Measurements from ENCODE around the gene ADISSP.

ADISSP gene

DNA sequence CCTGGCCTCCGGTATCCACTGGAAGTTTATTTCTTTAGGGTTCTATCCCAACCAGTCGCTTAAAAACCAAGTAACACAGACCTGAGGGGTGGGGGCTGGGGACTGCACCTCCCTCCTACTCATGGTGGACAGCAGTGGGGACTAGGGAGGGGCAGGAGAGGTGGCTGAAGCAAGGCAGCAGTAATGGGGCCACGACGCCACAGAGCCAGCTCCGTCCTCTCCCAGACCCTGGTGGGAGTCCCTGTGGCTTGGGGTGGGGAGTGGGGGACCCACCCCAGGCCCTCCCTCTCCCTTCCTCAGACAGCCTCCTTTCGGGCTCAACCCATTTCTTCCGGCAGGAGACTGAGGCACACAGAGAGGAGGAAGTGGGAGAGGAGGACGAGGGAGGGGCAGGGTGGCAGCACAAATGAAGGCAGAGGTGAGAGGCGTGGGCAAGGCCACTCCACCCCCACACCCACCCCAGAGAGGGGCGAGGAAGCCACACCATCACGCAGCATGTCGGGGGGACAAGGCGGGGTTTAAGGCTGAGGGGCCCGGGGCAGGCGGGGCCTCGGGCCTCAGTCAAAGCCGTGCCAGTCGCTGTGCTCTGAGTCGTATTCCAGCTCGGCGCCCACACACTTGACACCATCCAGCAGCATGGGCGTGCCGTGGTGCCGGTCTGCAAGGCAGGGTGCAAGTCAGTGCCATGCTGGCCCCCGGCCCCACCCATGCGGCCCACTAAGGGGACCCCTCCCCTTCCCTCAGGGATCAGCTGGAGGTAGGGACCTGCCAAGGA is 13.9 kb downstream of the ADISSP start:
- no peak for DNase-seq (ENCODE audit: low read depth)
- TF ChIP-seq CTCF (IDR thresholded peaks at IDR 0.05; ENCODE audit: control insufficient read depth, extremely low read depth, insufficient read depth) = no peak

DNA sequence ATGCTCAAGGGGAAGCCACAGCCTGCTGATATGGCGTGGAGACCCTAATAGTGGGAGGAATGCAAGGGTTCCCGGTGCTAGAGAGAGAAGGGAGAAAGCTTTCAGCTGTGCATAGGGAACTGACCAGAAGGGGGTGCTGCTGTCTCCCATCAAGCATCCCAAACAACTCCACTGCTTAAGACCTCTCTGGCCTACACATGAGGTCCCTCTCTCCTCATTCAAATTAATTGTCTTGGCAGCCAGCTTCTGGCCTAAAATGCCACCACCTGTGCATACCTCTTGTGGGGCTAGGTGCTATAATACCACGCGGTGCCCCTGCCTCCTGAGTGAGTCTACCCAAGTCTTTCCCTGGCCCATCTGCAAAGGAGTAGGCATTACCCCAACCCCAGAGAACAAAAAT is 14.5 kb downstream of the ADISSP start:
- no peak overlapping the region for H3K4me3 ChIP-seq (ENCODE audit: low read depth, low read length)

More for the DNA sequence above, 13.9 kb downstream of the ADISSP start:
- no peak overlapping the region for H3K4me3 ChIP-seq (ENCODE audit: low read depth, low read length)

GRCh38 chr20:3752386-3752759 is 15.2 kb downstream of the ADISSP start:
- H3K4me3 ChIP-seq (ENCODE audit: low read depth, low read length) = no peak overlapping the region
- no peak for TF ChIP-seq CTCF (IDR thresholded peaks at IDR 0.05; ENCODE audit: control insufficient read depth, extremely low read depth, insufficient read depth)
- DNase-seq (ENCODE audit: low read depth) = no peak

More for the DNA sequence above, 14.5 kb downstream of the ADISSP start:
- peak; percentile 75 for TF ChIP-seq CTCF (IDR thresholded peaks at IDR 0.05; ENCODE audit: control insufficient read depth, extremely low read depth, insufficient read depth)
- DNase-seq (ENCODE audit: low read depth) = no peak

- no peak for TF ChIP-seq CTCF (IDR thresholded peaks at IDR 0.05; ENCODE audit: control insufficient read depth, extremely low read depth, insufficient read depth)
- H3K4me3 ChIP-seq (ENCODE audit: low read depth, low read length) = no peak overlapping the region
- no peak for DNase-seq (ENCODE audit: low read depth)
These were observed 15.7 kb downstream of the ADISSP start for GRCh38 chr20:3751675-3752385.

DNA sequence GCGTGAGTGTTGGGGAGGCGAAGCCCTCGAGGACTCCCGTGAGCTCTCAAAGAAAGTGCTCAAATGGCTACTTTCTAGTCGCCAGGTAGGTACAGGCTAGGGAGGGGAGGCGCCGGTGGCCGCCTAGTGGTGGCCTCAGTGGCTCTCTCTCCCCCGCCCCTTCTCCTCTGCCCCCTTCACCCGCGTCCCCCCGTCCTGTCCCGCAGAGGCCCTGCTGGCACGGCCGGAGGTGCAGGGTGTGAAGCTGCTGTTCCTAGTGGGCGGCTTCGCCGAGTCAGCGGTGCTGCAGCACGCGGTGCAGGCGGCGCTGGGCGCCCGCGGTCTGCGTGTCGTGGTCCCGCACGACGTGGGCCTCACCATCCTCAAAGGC is 16.3 kb downstream of the ADISSP start:
- no peak overlapping the region for H3K4me3 ChIP-seq (ENCODE audit: low read depth, low read length)
- DNase-seq (ENCODE audit: low read depth) = no peak
- no peak for TF ChIP-seq CTCF (IDR thresholded peaks at IDR 0.05; ENCODE audit: control insufficient read depth, extremely low read depth, insufficient read depth)

- DNase-seq (ENCODE audit: low read depth) = no peak
These were observed 17.6 kb downstream of the ADISSP start for GRCh38 chr20:3749689-3750531.

More at GRCh38 chr20:3749689-3750531, 17.6 kb downstream of the ADISSP start:
- no peak overlapping the region for H3K4me3 ChIP-seq (ENCODE audit: low read depth, low read length)
- peak; percentile 63 for TF ChIP-seq CTCF (IDR thresholded peaks at IDR 0.05; ENCODE audit: control insufficient read depth, extremely low read depth, insufficient read depth)
